ENCODE data around the gene KLHL29.

KLHL29 gene

GRCh38 chr2:23621616-23622015 is 236.6 kb downstream of the KLHL29 start:
- DNase-seq, result no peak

GRCh38 chr2:23622466-23622865 is 237.5 kb downstream of the KLHL29 start:
- DNase-seq, result no peak

- DNase-seq, result no peak
Measured at GRCh38 chr2:23622966-23623675, 238.1 kb downstream of the KLHL29 start.

GRCh38 chr2:23624378-23624777 is 239.4 kb downstream of the KLHL29 start:
- no peak for DNase-seq

- no peak for DNase-seq
Measured at GRCh38 chr2:23624915-23625314, 239.9 kb downstream of the KLHL29 start.

GRCh38 chr2:23625726-23626125 is 240.7 kb downstream of the KLHL29 start:
- DNase-seq, result no peak

- DNase-seq, result no peak
Measured at GRCh38 chr2:23626701-23627230, 241.8 kb downstream of the KLHL29 start.

GRCh38 chr2:23627236-23628009 is 242.4 kb downstream of the KLHL29 start:
- no peak for DNase-seq

GRCh38 chr2:23628926-23629771 is 244.2 kb downstream of the KLHL29 start:
- DNase-seq, result no peak

- no peak for DNase-seq
Measured at GRCh38 chr2:23629772-23630480, 244.9 kb downstream of the KLHL29 start.

GRCh38 chr2:23630961-23631360 is 246.0 kb downstream of the KLHL29 start:
- DNase-seq, result no peak

GRCh38 chr2:23631389-23631788 is 246.4 kb downstream of the KLHL29 start:
- no peak for DNase-seq

- no peak for DNase-seq
Measured at GRCh38 chr2:23632386-23632785, 247.4 kb downstream of the KLHL29 start.

GRCh38 chr2:23632831-23633395 is 247.9 kb downstream of the KLHL29 start:
- no peak for DNase-seq

GRCh38 chr2:23633966-23634365 is 249.0 kb downstream of the KLHL29 start:
- DNase-seq, result no peak

- no peak for DNase-seq
Measured at GRCh38 chr2:23635442-23636340, 250.7 kb downstream of the KLHL29 start.

- no peak for DNase-seq
Measured at GRCh38 chr2:23636426-23636825, 251.4 kb downstream of the KLHL29 start.

- peak in 1 of 2 experiments; percentile 39 for DNase-seq
Measured at GRCh38 chr2:23637011-23637778, 252.2 kb downstream of the KLHL29 start.

GRCh38 chr2:23639406-23639982 is 254.5 kb downstream of the KLHL29 start:
- no peak for DNase-seq

GRCh38 chr2:23640711-23641110 is 255.7 kb downstream of the KLHL29 start:
- DNase-seq, result no peak

Data from NCI-H2081 (cell line).